ENCODE measurements around the gene FER. TPM values are rescaled to one million over a fixed set of nuclear protein-coding genes. Genes with fewer than 3 reads are reported as not detected.

Gene FER
- total and polyA plus RNA-seq, 2 of the 13 experiments (the other 11 are each of a cell fraction or from before 2014, with no cell fraction given) = 7.9 to 29.0 TPM

DNA sequence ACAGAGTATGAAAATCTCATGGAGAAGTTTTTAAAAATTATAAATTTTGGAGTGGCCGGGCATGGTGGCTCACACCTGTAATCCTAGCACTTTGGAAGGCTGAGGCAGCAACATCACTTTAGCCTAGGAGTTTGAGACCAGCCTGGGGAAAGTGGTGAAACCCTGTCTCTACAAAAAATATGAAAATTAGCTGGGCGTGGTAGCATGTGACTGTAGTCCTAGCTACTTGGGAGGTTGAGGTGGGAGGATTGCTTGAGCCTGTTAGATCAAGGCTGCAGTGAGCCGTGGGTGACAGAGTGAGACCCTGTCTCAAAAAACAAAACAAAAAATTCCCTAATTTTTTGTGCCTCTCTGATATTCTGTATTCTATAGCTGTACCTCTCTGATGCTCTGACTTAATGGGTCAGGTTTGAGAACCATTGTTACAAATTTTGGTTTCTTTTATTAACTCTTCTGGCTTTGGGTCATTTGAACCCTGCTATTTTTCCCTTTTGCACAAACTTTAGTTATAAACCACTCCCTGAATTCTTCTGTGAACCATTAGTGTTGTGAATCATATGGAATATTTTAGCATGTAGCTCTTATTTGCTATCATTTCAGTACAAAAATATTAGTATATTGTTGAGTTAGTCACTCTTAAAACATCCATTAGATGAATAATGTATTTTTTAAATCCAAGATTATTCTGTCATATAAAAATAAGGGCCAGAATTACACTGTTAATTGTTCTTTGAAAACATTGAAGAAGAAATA lies 51.0 kb downstream of the FER start:
- TF ChIP-seq ZNF547 (CRISPR knock-in tag; IDR thresholded peaks at IDR 0.05) (no peak), YEATS4 (CRISPR knock-in tag; IDR thresholded peaks at IDR 0.05; ENCODE audit: borderline replicate concordance) (no peak), ZNF33B (CRISPR knock-in tag; IDR thresholded peaks at IDR 0.05) (no peak), ZMYM3 (CRISPR knock-in tag; IDR thresholded peaks at IDR 0.05) (no peak)
- intact Hi-C loops (cut with micrococcal nuclease; ENCODE audit: unreplicated experiment) = no loop called here
- no peaks in the 10 kb centered on the region for H4K20me1 ChIP-seq (ENCODE audit: insufficient read depth, low read length)
- in situ Hi-C loops (cut with HindIII; ENCODE audit: extremely low pct_ligation_motif_present, low pct_unique_long_range_greater_than_20kb) = no loop called here
- H3K27ac ChIP-seq (ENCODE audit: extremely low read length, insufficient read depth, low read length) = no peak overlapping the region
- ATAC-seq = no peak
- 96% methylated on average over 3 of the region's 3 CpGs for WGBS (ENCODE audit: low lambda C conversion rate)
- no peaks in the 10 kb centered on the region for H3K79me2 ChIP-seq (ENCODE audit: insufficient read depth, low read length)
- FAIRE-seq = no peak
- BruUV-seq (replicated peaks) = no TSS peak
- no peaks in the 10 kb centered on the region for H3K27me3 ChIP-seq (ENCODE audit: control insufficient read depth in 1 of 2, insufficient read depth in 2 of 2, low read length in 2 of 2)
- CTCF ChIA-PET (ENCODE audit: low intra/inter-chr PET ratio, low total read pairs) = no interaction called here
- peaks cover 9% of the 10 kb centered on the region for H3K9me3 ChIP-seq (ENCODE audit: low read length)
- DNase-seq (ENCODE audit: low spot score) = no peak
- POLR2A ChIA-PET = no interaction called here
- no peaks in the 10 kb centered on the region for H3K4me1 ChIP-seq (ENCODE audit: insufficient read depth, low read length)
- no peak overlapping the region for H3K4me2 ChIP-seq (ENCODE audit: low read depth, low read length)
- H2AFZ ChIP-seq (ENCODE audit: low read length) = no peak overlapping the region
- H3K4me3 ChIP-seq (replicated peaks in 1 of 3; ENCODE audit: insufficient read depth in 1 of 3, low read depth in 2 of 3, low read length in 3 of 3) = no peak overlapping the region
- H3K9ac ChIP-seq (ENCODE audit: insufficient read depth, low read depth, low read length) = no peak overlapping the region
- no peaks in the 10 kb centered on the region for H3K36me3 ChIP-seq (replicated peaks in 1 of 2; ENCODE audit: control insufficient read depth in 1 of 2, insufficient read depth in 2 of 2, low read length in 2 of 2)

DNA sequence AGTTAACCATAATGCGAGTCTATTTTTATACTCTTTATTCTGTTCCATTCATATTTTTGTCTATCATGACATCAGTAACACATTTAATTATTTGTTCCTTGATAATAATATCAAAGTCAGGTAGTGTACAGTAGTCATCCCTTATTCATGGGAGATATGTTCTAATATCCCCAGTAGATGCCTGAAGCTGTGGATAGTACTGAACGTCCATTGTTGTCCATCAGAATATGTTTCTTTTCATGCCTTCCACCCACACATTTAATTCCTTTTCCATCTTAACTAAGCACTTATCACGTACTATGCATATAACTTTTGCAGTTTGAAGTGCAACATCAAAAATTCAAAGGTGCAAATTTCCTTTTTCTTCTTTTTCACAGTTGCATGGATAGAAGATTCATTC lies 53.6 kb downstream of the FER start:
- Histone ChIP-seq H3K4me3 (replicated peaks in 1 of 3; ENCODE audit: insufficient read depth in 1 of 3, low read depth in 2 of 3, low read length in 3 of 3) (no peak overlapping the region), H4K20me1 (ENCODE audit: insufficient read depth, low read length) (no peaks in the 10 kb centered on the region), H3K27me3 (ENCODE audit: control insufficient read depth in 1 of 2, insufficient read depth in 2 of 2, low read length in 2 of 2) (no peaks in the 10 kb centered on the region), H3K27ac (ENCODE audit: extremely low read length, insufficient read depth, low read length) (no peak overlapping the region), H3K4me1 (ENCODE audit: insufficient read depth, low read length) (no peaks in the 10 kb centered on the region), H3K4me2 (ENCODE audit: low read depth, low read length) (no peak overlapping the region), H3K9ac (ENCODE audit: insufficient read depth, low read depth, low read length) (no peak overlapping the region), H3K79me2 (ENCODE audit: insufficient read depth, low read length) (no peaks in the 10 kb centered on the region), H2AFZ (ENCODE audit: low read length) (no peak overlapping the region), H3K36me3 (replicated peaks in 1 of 2; ENCODE audit: control insufficient read depth in 1 of 2, insufficient read depth in 2 of 2, low read length in 2 of 2) (no peaks in the 10 kb centered on the region), H3K9me3 (ENCODE audit: low read length) (peaks cover 29% of the 10 kb centered on the region)
- ChIA-PET CTCF (ENCODE audit: low intra/inter-chr PET ratio, low total read pairs) (no interaction called here), POLR2A (no interaction called here)
- 94% methylated on average over 3 of the region's 3 CpGs for WGBS (ENCODE audit: low lambda C conversion rate)
- no peak for ATAC-seq
- BruUV-seq (replicated peaks) = no TSS peak
- DNase-seq (ENCODE audit: low spot score) = no peak
- in situ Hi-C loops (cut with HindIII; ENCODE audit: extremely low pct_ligation_motif_present, low pct_unique_long_range_greater_than_20kb) = no loop called here
- intact Hi-C loops (cut with micrococcal nuclease; ENCODE audit: unreplicated experiment) = no loop called here
- FAIRE-seq = no peak
- TF ChIP-seq LRRFIP1 (CRISPR knock-in tag; conservative IDR thresholded peaks at IDR 0.05) = no peak
- no peak for TF ChIP-seq RERE (CRISPR knock-in tag; IDR thresholded peaks at IDR 0.05; ENCODE audit: low read depth)
- TF ChIP-seq MLLT10 (CRISPR knock-in tag; IDR thresholded peaks at IDR 0.05) = no peak
- TF ChIP-seq ZNF234 (CRISPR knock-in tag; conservative IDR thresholded peaks at IDR 0.05) = no peak
- TF ChIP-seq KLF16 (CRISPR knock-in tag; IDR thresholded peaks at IDR 0.05) = no peak
- no peak for TF ChIP-seq ZNF34 (CRISPR knock-in tag; IDR thresholded peaks at IDR 0.05; ENCODE audit: borderline replicate concordance)
- TF ChIP-seq TMF1 (CRISPR knock-in tag; IDR thresholded peaks at IDR 0.05; ENCODE audit: low read depth) = no peak

Measured in HepG2 (cell line).